Natural killer cell (primary cell): ENCODE results near the gene MCF2L. TPM values are rescaled to one million over a fixed set of nuclear protein-coding genes. Genes with fewer than 3 reads are reported as not detected.

ENCODE experiments used
- ATAC-seq, 3 donors: fragments of 150-1000 bp in 2 of 3; fragments of 200-7000 bp in 1 of 3; cut with Tn5 transposase; 1 replicate in 1 of 3; 2 replicates in 2 of 3; pipeline ENCODE4 v1.10.0; 2021; ENCODE audit warnings: mild to moderate bottlenecking in 2 of 3, moderate library complexity in 2 of 3
- DNase-seq, 2 donors: peaks; one replicate each; pipeline versions ENCODE4 v3.0.0 to v3.0.0-alpha.2; 2013 to 2021; ENCODE audit warnings: mixed read lengths in 1 of 2
- H3K27ac ChIP-seq: one replicate; pipeline ENCODE4 v1.5.1; 2013; ENCODE audit warnings: mild to moderate bottlenecking, low read length
- H3K27me3 ChIP-seq: one replicate; pipeline ENCODE4 v1.6.1; 2013; ENCODE audit warnings: low read length; ENCODE audit not compliant: control insufficient read depth, insufficient read depth
- H3K36me3 ChIP-seq: one replicate; pipeline ENCODE4 v1.6.1; 2013; ENCODE audit warnings: low read length; ENCODE audit not compliant: control insufficient read depth, insufficient read depth
- H3K4me1 ChIP-seq: one replicate; pipeline ENCODE4 v1.6.1; 2013; ENCODE audit warnings: low read length; ENCODE audit not compliant: control insufficient read depth, insufficient read depth
- H3K4me3 ChIP-seq: one replicate; pipeline ENCODE4 v1.5.1; 2013; ENCODE audit warnings: low read length
- H3K9me3 ChIP-seq: one replicate; pipeline ENCODE4 v1.6.1; 2013; ENCODE audit warnings: low read length; ENCODE audit not compliant: control insufficient read depth, insufficient read depth
- H3K27ac Mint-ChIP-seq, 2 donors: one replicate each; pipeline ENCODE4 v1.8.0; 2022; ENCODE audit warnings: mild to moderate bottlenecking in 2 of 2, mixed read lengths in 2 of 2, moderate library complexity in 1 of 2
- H3K27me3 Mint-ChIP-seq, 2 donors: one replicate each; pipeline ENCODE4 v1.8.0; 2022; ENCODE audit warnings: low read depth in 2 of 2, mixed read lengths in 2 of 2
- H3K36me3 Mint-ChIP-seq: one replicate; pipeline ENCODE4 v1.8.0; 2022; ENCODE audit warnings: mixed read lengths
- H3K4me1 Mint-ChIP-seq, 2 donors: one replicate each; pipeline ENCODE4 v1.8.0; 2022; ENCODE audit warnings: mixed read lengths in 2 of 2
- H3K4me3 Mint-ChIP-seq: one replicate; pipeline ENCODE4 v1.8.0; 2022; ENCODE audit warnings: mild to moderate bottlenecking, moderate library complexity, mixed read lengths
- H3K9me3 Mint-ChIP-seq, 2 donors: one replicate each; pipeline ENCODE4 v1.8.0; 2022; ENCODE audit warnings: mixed read lengths in 2 of 2
- CTCF ChIP-seq: fragments of 200-600 bp; IDR thresholded peaks from one replicate; pipeline ENCODE4 v1.8.0; 2022; ENCODE audit warnings: antibody characterized with exemption
- WGBS: methylation state at CpG from one replicate; pipeline ENCODE4 v1.1.7; 2013; ENCODE audit warnings: missing lambda C conversion rate; ENCODE audit not compliant: insufficient coverage; 5-methylcytosine and 5-hydroxymethylcytosine counted together
- intact Hi-C: fragments of 100-400 bp; cut with micrococcal nuclease; formaldehyde crosslinking; loops from one replicate; pipeline ENCODE4 v1.14.2; 2022
- total RNA-seq, 4 donors: library from RNA; stranded (reverse); fragments of 120-200 nt in 1 of 4; gene quantifications; one replicate each; pipeline versions ENCODE4 v1.2.3 to v1.2.4, GENCODE V29; 2013 to 2022

MCF2L gene
- total RNA-seq, 3 donors from 2014 or later (not counting 1 experiment from before 2014, with no cell fraction given): 1.7 to 3.0 (median 3.0) TPM

GRCh38 chr13:112999414-113000177 lies 30.6 kb downstream of the MCF2L start:
- H3K36me3 ChIP-seq: no peaks in the 10 kb centered on the region
- intact Hi-C loops: no loop called here
- H3K4me3 Mint-ChIP-seq: no peak overlapping the region
- H3K27me3 Mint-ChIP-seq: peaks cover 18 to 23% of the 10 kb centered on the region in 2 donors
- no peak for DNase-seq
- ATAC-seq: no peak
- no peaks in the 10 kb centered on the region for H3K4me1 Mint-ChIP-seq
- H3K9me3 Mint-ChIP-seq: no peaks in the 10 kb centered on the region
- H3K4me1 ChIP-seq: peaks cover 6% of the 10 kb centered on the region
- H3K27ac Mint-ChIP-seq: no peak overlapping the region
- H3K36me3 Mint-ChIP-seq: no peaks in the 10 kb centered on the region
- H3K27ac ChIP-seq: no peak overlapping the region
- TF ChIP-seq CTCF: no peak
- H3K27me3 ChIP-seq: no peaks in the 10 kb centered on the region
- WGBS: 90% methylated on average over 32 of the region's 32 CpGs
- H3K9me3 ChIP-seq: peaks cover under 1% of the 10 kb centered on the region
- H3K4me3 ChIP-seq: no peak overlapping the region

- Histone ChIP-seq H3K27me3 (no peaks in the 10 kb centered on the region), H3K4me3 (no peak overlapping the region), H3K9me3 (peaks cover 10% of the 10 kb centered on the region), H3K27ac (no peak overlapping the region), H3K36me3 (no peaks in the 10 kb centered on the region), H3K4me1 (peaks cover 6% of the 10 kb centered on the region)
- no peaks in the 10 kb centered on the region for H3K36me3 Mint-ChIP-seq
- 83% methylated on average over 14 of the region's 14 CpGs for WGBS
- peaks cover 0 to 2% of the 10 kb centered on the region in 2 donors for H3K9me3 Mint-ChIP-seq
- DNase-seq (no peak), ATAC-seq (no peak)
- H3K4me3 Mint-ChIP-seq: no peak overlapping the region
- no peak overlapping the region for H3K27ac Mint-ChIP-seq
- H3K27me3 Mint-ChIP-seq: peaks cover 18 to 23% of the 10 kb centered on the region in 2 donors
- intact Hi-C loops: no loop called here
- peaks cover 4% of the 10 kb centered on the region in 2 donors for H3K4me1 Mint-ChIP-seq
- no peak for TF ChIP-seq CTCF
Measured at GRCh38 chr13:113000575-113000974, 31.6 kb downstream of the MCF2L start.

GRCh38 chr13:113001241-113002140 lies 32.5 kb downstream of the MCF2L start:
- H3K36me3 ChIP-seq: no peaks in the 10 kb centered on the region
- no peak for TF ChIP-seq CTCF
- Mint-ChIP-seq H3K27me3 (peaks cover 18 to 23% of the 10 kb centered on the region in 2 donors), H3K4me1 (peaks cover 6% of the 10 kb centered on the region in 2 donors), H3K9me3 (peaks cover 0 to 3% of the 10 kb centered on the region in 2 donors), H3K4me3 (no peak overlapping the region), H3K36me3 (no peaks in the 10 kb centered on the region), H3K27ac (no peak overlapping the region)
- H3K9me3 ChIP-seq: peaks cover 19% of the 10 kb centered on the region
- DNase-seq (peak in 1 of 2 donors; percentile 7), ATAC-seq (no peak)
- peaks cover 14% of the 10 kb centered on the region for H3K4me1 ChIP-seq
- WGBS: 30% methylated on average over 51 of the region's 51 CpGs
- no peak overlapping the region for H3K27ac ChIP-seq
- H3K27me3 ChIP-seq: no peaks in the 10 kb centered on the region
- no peak overlapping the region for H3K4me3 ChIP-seq
- intact Hi-C loops: no loop called here
